GM18867 (cell line): ENCODE results near the gene NPAS3.

Experiments
- ATAC-seq: cut with Tn5 transposase; IDR thresholded peaks from one replicate; pipeline ENCODE4 v1.9.1; 2021; ENCODE audit warnings: mild to moderate bottlenecking, moderate library complexity; ENCODE audit not compliant: unreplicated experiment

Gene NPAS3

DNA sequence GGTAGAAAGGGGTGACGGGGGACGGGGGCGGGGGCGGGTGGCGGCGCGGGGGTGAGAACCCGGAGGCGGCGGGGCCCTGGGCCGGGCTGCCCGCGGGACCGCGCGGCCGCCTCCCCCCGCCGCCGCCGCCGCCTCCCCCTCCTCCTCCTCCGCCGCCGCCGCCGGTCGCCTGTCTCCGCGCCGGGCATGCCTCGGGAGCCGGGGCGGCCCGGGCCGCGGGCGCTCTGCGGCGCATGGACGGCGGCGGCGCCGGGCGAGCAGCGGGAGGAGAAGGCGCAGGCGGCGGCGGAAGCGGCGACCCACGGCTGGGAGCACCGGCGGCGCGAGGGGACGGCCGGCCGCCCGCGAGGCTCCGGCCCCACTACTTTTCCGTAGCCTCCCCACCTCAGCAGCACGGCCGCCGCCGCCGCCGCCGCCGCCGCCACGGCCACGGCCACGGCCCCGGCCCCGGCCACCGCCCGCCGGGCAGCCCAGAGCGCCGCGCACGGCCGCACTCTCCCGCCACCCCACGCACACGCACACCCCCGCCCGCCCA lies at the start of gene NPAS3:
Gene NPAS3, plus strand, starts transcription at position 161 of the 535 bp plus-strand sequence.
- peak; percentile 38 for ATAC-seq

DNA sequence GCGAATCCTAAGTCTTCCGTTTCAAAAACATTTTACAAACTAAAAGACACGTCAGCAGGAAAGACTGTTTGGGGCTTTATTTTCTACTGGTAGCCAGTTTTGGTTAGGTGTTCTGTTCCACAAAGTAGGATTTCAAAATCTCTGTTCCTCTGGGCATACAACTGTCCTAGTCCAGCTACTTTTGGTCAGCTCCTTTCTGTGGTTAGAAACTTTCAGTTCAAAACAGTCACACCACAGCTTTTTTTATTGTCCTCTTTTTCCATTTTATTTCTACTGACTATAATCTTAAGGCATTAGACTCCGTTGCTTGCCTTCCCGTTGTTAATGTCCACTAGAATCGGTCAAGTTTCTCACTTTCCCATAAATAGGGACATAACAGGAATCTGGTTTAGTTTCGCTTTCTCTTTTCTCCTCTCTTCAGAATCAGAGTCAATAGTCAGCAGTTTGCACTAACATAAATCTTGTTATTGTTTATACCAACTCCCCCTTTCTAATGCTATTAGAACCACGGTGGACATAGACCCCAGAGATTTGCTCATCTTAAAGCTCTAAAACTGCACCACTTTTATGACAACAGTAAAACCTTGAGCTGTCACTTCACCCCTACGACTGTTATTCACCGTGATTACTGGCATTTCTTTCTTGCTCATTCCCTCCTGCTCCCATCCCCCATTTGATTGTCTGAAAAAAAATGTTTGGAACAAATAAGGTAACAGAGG lies 41.5 kb upstream of the NPAS3 start:
- no peak for ATAC-seq

DNA sequence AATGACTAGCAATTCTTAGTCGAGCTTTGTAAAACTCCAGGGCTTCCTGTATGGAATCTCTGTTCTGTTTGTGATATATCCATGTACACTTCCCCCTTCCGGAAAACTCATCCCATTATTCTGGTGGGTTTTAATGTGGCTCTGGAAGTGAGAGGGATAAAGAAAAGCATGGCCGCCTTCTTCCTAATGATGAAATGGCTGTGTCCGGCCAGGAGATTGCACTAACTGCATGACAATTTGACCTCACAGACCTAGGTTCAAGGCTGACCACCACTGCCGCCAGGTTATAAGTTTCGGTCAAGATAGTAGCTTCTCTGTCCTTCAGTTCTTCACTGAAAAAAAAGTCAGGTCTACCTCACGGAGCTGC lies 41.0 kb upstream of the NPAS3 start:
- no peak for ATAC-seq

DNA sequence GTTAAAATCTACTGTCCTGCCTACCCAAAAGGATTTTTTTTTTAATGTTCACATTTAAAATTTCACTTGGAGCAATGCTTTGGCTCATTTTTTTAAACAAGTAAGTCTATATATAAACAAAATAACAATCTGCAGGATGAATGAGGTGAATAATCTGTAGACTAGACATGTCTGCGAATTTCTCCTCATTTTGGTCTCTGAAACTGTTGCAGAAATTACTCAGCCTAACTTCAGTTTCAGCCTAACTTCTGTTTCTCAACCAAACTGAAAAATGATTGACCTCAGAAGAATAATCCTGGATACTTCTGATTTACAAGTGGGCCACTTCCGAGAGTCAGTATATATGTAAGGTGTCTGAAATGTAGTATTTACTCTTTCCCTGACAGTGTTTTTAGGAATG lies 39.8 kb upstream of the NPAS3 start:
- ATAC-seq = peak; percentile 46

DNA sequence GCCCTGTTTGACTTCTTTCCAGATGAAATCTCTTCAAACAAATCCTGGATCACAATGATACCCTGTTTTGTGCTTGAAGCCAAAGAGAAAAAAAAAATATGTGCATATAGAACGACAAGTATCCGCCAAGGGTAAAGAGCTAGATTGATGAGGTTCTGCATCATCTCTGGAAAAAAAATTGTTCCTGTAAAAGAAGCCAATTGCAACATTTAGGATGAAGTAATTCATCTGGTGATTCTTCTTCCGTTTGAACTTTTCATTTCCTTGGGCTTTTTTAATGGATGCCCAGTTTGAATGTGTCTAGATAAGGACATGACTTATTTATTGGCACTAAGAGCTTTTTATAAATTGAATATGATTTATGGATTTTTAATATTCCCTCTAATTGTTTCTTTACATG lies 38.1 kb upstream of the NPAS3 start:
- no peak for ATAC-seq

DNA sequence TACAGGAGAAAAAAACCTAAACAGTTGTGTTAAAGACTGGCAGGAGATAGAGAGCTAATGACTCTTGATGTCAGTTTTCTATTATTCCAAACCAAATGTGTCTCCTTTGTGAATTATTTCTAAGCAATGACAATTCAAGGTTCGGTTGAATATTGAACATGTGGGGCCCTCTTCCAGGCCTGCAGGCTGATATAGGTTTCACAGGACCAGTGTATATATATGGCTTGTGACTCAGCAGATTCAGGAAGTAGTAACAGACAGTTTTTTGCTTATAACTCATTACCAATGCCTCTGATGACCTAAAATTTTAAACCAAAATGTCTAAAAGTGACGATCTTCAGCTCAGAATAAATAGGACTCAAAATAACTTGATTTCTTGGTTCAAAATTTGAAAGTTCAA lies 33.7 kb upstream of the NPAS3 start:
- no peak for ATAC-seq

DNA sequence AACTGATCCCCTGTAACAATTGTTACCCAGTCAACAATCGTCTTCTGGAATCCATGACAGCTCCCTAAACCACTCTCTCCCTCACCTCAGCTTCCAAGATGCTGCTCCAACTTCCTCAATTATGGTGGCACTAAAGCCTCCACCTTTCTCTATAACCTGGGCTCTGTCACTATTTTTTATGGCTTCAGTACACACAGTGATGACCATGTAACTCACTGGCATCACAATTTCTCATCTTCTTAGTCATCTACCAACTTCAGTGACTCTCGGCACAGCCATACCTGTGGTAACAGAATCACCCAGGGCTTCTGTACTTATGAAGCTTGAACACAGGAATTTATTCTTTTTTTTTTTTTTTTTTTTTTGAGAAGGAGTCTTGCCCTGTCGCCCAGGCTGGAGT lies 32.0 kb upstream of the NPAS3 start:
- no peak for ATAC-seq

- ATAC-seq = no peak
These were observed 30.2 kb upstream of the NPAS3 start for GRCh38 chr14:32908196-32909084.

- no peak for ATAC-seq
These were observed 25.0 kb upstream of the NPAS3 start for GRCh38 chr14:32913725-32914124.

- no peak for ATAC-seq
These were observed 24.3 kb upstream of the NPAS3 start for GRCh38 chr14:32914391-32914790.

DNA sequence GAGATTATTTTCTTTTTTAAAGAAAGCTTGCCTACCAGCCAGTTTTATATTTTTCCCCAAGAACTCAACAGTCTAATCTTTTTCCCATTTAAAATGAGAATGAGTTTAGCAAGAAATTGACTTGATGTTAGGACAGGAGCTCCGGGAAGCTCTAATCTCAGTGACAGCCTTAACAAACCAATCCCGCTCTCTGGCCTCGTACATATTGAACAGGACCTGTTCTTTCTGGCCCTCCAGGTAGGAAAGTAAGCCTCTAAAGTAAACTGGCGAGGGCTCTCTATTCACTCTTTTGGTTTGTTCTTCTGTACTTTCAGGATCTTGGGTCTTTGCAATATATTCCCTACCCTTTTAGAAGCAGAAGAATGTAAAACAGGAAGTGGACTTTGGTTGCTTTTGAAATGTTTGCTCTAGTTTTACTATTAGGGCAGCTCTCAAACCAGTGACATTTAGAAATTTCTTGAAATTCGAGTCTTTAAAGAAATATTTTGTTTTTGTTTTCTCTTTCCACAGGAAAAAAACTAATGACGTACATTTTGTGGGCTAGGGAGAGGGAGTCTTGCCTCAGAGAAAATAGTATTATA lies 17.9 kb upstream of the NPAS3 start:
- no peak for ATAC-seq

- no peak for ATAC-seq
These were observed 13.2 kb upstream of the NPAS3 start for GRCh38 chr14:32925439-32925838.

DNA sequence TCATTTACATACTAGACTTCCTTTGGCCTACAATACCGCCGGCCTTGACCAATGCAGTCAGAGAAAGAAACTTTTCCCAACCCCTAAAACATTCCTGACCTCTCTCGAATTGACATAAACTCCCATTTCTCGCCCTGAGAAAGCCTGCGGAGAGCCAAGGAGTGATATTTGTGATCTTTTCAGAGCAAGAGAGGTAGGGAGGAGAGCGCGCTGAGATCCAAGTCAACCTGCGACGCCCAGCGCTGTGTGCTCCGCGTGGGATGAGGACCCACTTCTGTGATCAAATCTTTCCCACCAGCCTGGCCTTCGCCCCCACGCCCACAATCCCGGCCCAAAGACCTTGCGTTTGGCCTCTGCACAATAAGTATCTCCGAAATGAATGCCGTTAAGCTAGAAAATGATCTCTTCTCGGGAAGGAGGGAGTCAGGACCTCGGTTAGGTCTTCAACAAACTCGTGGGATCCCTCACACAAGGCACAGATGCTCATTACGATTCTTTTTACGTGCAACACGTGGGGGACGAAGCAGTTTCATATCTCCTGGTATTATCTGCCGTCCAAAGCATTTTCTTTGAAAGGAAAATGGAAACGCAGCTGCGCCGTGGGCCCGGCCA lies 6.3 kb upstream of the NPAS3 start:
- no peak for ATAC-seq

DNA sequence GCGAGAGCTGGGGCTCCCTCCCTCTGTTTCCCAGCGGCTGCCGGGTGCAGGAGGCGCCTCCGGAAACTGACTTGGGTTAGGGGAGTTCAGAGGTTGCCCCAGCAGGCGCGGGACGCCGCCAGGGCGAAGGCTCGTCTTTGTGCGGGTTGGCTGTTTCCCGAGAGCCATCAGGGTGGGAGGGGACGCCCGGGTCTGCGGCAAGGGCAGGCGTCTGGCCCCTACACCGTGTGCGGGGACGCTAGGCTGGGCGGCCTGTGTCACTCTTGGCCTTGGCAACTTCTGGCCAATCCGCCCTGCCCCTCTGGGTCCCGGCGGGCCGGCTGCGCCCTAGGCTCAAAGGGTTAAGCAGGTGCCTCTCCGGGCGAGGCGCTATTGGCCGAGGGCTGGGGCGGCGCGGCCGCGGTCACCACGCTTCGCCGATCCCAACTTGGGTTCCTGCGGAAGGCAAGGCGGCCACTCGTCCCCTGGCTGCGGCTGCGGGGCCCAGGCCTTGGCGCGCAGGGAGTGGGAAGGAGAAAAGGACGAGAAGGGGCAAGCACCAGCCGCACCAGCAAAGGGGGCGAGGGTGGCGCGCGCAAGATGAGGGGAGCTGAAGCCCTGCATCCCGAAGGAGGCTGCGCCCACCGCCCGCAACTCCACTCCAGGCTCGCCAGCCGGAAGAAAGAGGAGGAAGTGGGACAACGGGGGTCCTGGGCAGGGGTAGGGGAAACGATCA lies 5.6 kb upstream of the NPAS3 start:
- ATAC-seq = no peak

GRCh38 chr14:32933629-32934072 lies 5.0 kb upstream of the NPAS3 start:
- no peak for ATAC-seq

DNA sequence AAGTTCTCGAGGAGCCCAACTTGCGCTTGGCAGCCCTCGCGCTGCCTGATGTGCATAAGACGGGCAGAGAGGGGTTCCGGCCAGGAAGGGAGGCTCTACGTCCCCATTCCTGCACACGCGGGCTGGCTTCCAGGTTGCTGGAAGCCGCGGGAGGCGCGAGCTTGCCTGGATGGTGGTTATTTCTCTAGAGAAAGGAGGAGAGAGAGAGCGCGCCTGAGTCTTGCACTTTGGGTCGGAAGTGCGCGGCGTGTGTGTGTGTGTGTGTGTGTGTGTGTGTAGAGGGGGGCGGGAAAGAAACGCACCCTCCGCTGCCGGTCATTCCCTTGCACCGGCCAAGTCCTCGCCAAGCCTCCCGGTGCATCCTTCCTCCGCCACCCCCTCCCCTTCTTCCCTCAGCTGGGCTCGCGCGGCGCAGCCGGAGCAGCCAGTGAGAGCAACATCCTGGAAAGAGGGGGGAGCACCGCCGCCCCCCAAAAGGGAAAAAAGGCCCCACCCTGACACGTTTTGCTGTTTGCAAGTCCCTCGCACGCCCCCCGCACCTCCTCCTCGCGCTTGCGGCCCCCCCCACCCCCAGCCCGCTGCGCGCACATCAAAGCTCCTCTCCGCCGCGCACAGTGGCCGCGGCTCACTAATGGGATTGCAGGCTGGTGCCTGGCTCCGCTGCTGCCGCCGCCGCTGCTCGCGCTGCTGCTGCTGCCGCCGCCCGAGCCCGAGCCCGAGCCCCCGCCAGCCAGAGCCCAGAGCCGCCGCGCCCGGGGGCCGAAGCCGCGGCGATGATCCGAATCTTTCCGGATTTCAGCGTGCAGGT lies 4.4 kb upstream of the NPAS3 start:
- ATAC-seq = no peak

GRCh38 chr14:32934881-32935633 lies 3.6 kb upstream of the NPAS3 start:
- no peak for ATAC-seq

DNA sequence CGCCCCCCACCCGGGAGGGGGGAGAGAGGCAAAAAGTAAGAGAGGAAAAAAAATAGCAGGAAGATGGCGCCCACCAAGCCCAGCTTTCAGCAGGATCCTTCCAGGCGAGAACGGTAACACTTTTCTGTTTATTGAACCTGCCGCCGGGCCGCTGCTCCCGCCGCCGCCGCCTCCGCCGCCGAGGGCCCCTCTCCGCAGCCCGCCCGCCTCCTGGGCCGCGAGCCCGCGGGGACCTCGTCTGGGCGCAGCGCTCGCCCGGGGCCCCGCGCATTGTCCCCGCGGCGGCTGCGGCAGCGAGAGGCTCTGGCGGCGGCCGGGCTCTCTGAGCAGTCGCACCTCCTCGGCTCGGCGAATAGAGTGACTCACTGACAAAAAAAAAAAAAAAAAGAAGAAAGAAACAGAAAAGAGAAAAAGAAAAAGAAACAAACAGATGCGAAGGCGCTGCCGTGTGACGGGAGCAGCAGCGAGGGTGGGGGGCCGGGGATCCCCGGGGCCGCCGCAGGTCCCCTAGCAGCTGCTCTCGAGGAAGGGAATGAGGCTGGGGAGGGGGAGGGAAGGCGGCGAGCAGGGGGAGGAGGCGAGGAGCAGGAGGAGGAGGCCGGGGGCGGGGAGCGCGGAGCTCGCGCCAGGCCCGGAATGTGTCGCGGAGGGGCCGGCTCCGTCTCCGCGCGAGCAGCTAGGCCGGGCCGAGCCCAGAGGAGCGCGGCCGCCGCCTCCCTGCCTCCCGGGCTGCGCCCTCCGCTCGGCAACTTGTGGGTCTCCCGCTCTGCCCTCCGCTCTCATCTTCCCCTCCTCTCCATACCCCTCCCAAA lies 781 bp downstream of the NPAS3 start:
- peak; percentile 56 for ATAC-seq
